ENCODE measurements around the gene OTP. TPM values are rescaled to one million over a fixed set of nuclear protein-coding genes. Genes with fewer than 3 reads are reported as not detected.

OTP gene
- total RNA-seq, 1 donor from 2014 or later: not detected

DNA sequence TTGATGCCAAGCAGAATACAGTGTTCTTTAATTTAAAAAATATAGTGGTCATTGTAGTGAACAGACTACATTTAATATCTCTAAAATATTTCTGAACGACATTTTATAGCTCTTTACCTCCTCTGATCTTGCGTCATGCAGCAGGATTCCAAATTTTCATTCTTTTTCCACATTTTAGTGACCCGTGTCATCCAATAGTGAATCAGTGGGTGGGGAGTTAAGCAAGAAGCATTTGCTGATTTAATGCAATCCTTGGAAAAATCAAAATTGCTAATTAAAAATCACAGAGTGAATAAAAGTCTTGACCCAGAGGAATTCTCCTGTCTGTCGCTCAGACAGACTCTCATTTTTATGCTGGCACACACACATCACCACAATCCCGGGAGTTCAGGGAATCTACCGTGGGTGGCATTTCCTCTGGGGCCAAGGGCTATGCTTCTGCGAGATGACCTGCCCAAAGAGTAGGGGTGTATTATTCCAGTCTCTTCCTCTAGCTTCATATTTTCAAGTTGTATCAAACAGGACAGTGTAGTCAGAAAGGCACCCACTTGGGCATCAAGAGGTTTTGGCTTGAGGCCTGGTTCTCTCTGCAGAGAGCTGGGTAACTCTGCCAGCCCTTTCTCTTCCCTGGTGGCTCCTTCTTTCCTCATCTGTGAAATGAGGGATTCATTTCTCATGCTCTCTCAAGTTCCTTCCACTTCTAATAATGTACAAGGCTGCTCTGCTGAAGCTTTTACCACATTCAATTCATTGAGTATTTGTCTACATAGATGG is 24.8 kb upstream of the OTP start:
- Mint-ChIP-seq H3K36me3 (ENCODE audit: low read depth, unreplicated experiment) (no peaks in the 10 kb centered on the region), H3K9me3 (ENCODE audit: unreplicated experiment) (no peaks in the 10 kb centered on the region), H3K4me3 (ENCODE audit: unreplicated experiment) (no peak overlapping the region), H3K27me3 (ENCODE audit: unreplicated experiment) (no peaks in the 10 kb centered on the region), H3K4me1 (ENCODE audit: unreplicated experiment) (no peaks in the 10 kb centered on the region), H3K27ac (ENCODE audit: unreplicated experiment) (no peak overlapping the region)
- TF ChIP-seq, protein P1, sequence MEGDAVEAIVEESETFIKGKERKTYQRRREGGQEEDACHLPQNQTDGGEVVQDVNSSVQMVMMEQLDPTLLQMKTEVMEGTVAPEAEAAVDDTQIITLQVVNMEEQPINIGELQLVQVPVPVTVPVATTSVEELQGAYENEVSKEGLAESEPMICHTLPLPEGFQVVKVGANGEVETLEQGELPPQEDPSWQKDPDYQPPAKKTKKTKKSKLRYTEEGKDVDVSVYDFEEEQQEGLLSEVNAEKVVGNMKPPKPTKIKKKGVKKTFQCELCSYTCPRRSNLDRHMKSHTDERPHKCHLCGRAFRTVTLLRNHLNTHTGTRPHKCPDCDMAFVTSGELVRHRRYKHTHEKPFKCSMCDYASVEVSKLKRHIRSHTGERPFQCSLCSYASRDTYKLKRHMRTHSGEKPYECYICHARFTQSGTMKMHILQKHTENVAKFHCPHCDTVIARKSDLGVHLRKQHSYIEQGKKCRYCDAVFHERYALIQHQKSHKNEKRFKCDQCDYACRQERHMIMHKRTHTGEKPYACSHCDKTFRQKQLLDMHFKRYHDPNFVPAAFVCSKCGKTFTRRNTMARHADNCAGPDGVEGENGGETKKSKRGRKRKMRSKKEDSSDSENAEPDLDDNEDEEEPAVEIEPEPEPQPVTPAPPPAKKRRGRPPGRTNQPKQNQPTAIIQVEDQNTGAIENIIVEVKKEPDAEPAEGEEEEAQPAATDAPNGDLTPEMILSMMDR (IDR thresholded peaks at IDR 0.05; ENCODE audit: unreplicated experiment): no peak
- DNase-seq (ENCODE audit: low spot score): no peak

GRCh38 chr5:77662635-77663034 is 24.1 kb upstream of the OTP start:
- DNase-seq (ENCODE audit: low spot score): no peak
- Mint-ChIP-seq H3K27ac (ENCODE audit: unreplicated experiment) (no peak overlapping the region), H3K4me3 (ENCODE audit: unreplicated experiment) (no peak overlapping the region), H3K27me3 (ENCODE audit: unreplicated experiment) (no peaks in the 10 kb centered on the region), H3K36me3 (ENCODE audit: low read depth, unreplicated experiment) (no peaks in the 10 kb centered on the region), H3K4me1 (ENCODE audit: unreplicated experiment) (no peaks in the 10 kb centered on the region), H3K9me3 (ENCODE audit: unreplicated experiment) (no peaks in the 10 kb centered on the region)
- TF ChIP-seq, protein P1 (IDR thresholded peaks at IDR 0.05; ENCODE audit: unreplicated experiment): no peak

DNA sequence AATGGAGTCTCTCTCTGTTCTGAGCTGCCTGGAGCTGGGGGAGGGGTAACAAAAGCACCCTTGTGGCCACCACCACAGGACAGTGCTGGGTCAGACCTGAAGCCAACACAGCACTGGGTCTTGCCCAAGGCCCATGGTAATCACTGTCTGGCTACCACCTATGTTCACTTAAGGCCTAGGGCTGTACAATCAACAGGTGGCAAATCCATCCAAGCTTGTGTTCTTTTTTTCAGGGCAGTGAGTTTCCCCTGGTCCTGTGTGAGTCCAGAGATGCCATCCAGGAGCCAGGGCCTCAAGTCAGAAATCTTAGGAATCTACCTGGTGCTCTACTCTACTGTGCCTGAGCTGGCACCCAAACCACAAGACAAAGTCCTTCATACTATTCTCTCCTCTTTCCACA is 20.1 kb upstream of the OTP start:
- no peak for DNase-seq (ENCODE audit: low spot score)
- Mint-ChIP-seq H3K9me3 (ENCODE audit: unreplicated experiment) (no peaks in the 10 kb centered on the region), H3K36me3 (ENCODE audit: low read depth, unreplicated experiment) (no peaks in the 10 kb centered on the region), H3K4me3 (ENCODE audit: unreplicated experiment) (no peak overlapping the region), H3K27ac (ENCODE audit: unreplicated experiment) (no peak overlapping the region), H3K27me3 (ENCODE audit: unreplicated experiment) (no peaks in the 10 kb centered on the region), H3K4me1 (ENCODE audit: unreplicated experiment) (no peaks in the 10 kb centered on the region)
- TF ChIP-seq, protein P1 (IDR thresholded peaks at IDR 0.05; ENCODE audit: unreplicated experiment): no peak

GRCh38 chr5:77651343-77651742 is 12.8 kb upstream of the OTP start:
- H3K27me3 Mint-ChIP-seq (ENCODE audit: unreplicated experiment): peaks cover 6% of the 10 kb centered on the region
- H3K4me1 Mint-ChIP-seq (ENCODE audit: unreplicated experiment): no peaks in the 10 kb centered on the region
- H3K9me3 Mint-ChIP-seq (ENCODE audit: unreplicated experiment): no peaks in the 10 kb centered on the region
- TF ChIP-seq, protein P1 (IDR thresholded peaks at IDR 0.05; ENCODE audit: unreplicated experiment): no peak
- no peak overlapping the region for H3K4me3 Mint-ChIP-seq (ENCODE audit: unreplicated experiment)
- DNase-seq (ENCODE audit: low spot score): no peak
- H3K27ac Mint-ChIP-seq (ENCODE audit: unreplicated experiment): no peak overlapping the region
- no peaks in the 10 kb centered on the region for H3K36me3 Mint-ChIP-seq (ENCODE audit: low read depth, unreplicated experiment)

GRCh38 chr5:77650686-77651085 is 12.2 kb upstream of the OTP start:
- H3K4me1 Mint-ChIP-seq (ENCODE audit: unreplicated experiment): no peaks in the 10 kb centered on the region
- no peak overlapping the region for H3K4me3 Mint-ChIP-seq (ENCODE audit: unreplicated experiment)
- peaks cover 6% of the 10 kb centered on the region for H3K27me3 Mint-ChIP-seq (ENCODE audit: unreplicated experiment)
- no peak for DNase-seq (ENCODE audit: low spot score)
- no peaks in the 10 kb centered on the region for H3K9me3 Mint-ChIP-seq (ENCODE audit: unreplicated experiment)
- no peak overlapping the region for H3K27ac Mint-ChIP-seq (ENCODE audit: unreplicated experiment)
- no peaks in the 10 kb centered on the region for H3K36me3 Mint-ChIP-seq (ENCODE audit: low read depth, unreplicated experiment)
- TF ChIP-seq, protein P1 (IDR thresholded peaks at IDR 0.05; ENCODE audit: unreplicated experiment): no peak

Data from endothelial cell (in vitro differentiated cells).